Keratinocyte (primary cell): Measurements from ENCODE around the gene KCNQ1OT1. TPM values are rescaled to one million over a fixed set of nuclear protein-coding genes. Genes with fewer than 3 reads are reported as not detected.

ENCODE experiments used
- DNase-seq: peaks from one replicate; pipeline ENCODE4 v3.0.0-alpha.2; 2011; ENCODE audit warnings: low read depth, missing footprints, low spot score
- FAIRE-seq: peaks from 2 replicates; lab custom pipeline; 2011; peaks lifted over from hg19 to GRCh38; lab: Jason Lieb, UNC
- H2AFZ ChIP-seq: 2 replicates; pipeline ENCODE4 v1.6.0; 2012; ENCODE audit warnings: low read length, control low read depth, inconsistent platforms; ENCODE audit not compliant: control insufficient read depth
- H3K27ac ChIP-seq: 2 replicates; pipeline ENCODE4 v1.5.1; 2011; ENCODE audit warnings: low read length; ENCODE audit not compliant: control insufficient read depth, insufficient read depth
- H3K27me3 ChIP-seq: 3 replicates; pipeline ENCODE4 v1.6.0; 2011; ENCODE audit warnings: low read length; ENCODE audit not compliant: control insufficient read depth, insufficient read depth; ENCODE audit errors: extremely low read depth
- H3K36me3 ChIP-seq, 2 experiments: 2 replicates in 1 of 2; 3 replicates in 1 of 2; pipeline ENCODE4 v1.5.1; 2011; ENCODE audit warnings: low read length in 2 of 2, mild to moderate bottlenecking in 1 of 2; ENCODE audit not compliant: control insufficient read depth in 2 of 2, insufficient read depth in 2 of 2; ENCODE audit errors: extremely low read depth in 1 of 2
- H3K4me1 ChIP-seq: 3 replicates; pipeline ENCODE4 v1.5.1; 2011; ENCODE audit warnings: low read length; ENCODE audit not compliant: control insufficient read depth, insufficient read depth; ENCODE audit errors: extremely low read depth
- H3K4me2 ChIP-seq: 3 replicates; pipeline ENCODE4 v1.6.0; 2011; ENCODE audit warnings: low read depth, low read length; ENCODE audit not compliant: control insufficient read depth, insufficient read depth; ENCODE audit errors: extremely low read depth
- H3K4me3 ChIP-seq, 3 experiments: fragments of 200-600 bp in 1 of 3; sonication (generic) in 1 of 3; 2 replicates in 2 of 3; 3 replicates in 1 of 3; pipeline ENCODE4 v1.5.1; 2011 to 2016; ENCODE audit warnings: low read length in 3 of 3, mild to moderate bottlenecking in 3 of 3, control low read depth in 2 of 3, inconsistent platforms in 1 of 3, low read depth in 1 of 3, mixed read lengths in 1 of 3, mixed run types in 1 of 3, moderate library complexity in 1 of 3; ENCODE audit not compliant: control insufficient read depth in 2 of 3, insufficient read depth in 2 of 3; ENCODE audit errors: extremely low read depth in 1 of 3
- H3K79me2 ChIP-seq: 2 replicates; pipeline ENCODE4 v1.6.0; 2012; ENCODE audit warnings: low read length; ENCODE audit not compliant: control insufficient read depth, insufficient read depth
- H3K9ac ChIP-seq: 3 replicates; pipeline ENCODE4 v1.6.0; 2011; ENCODE audit warnings: low read length; ENCODE audit not compliant: control insufficient read depth, insufficient read depth; ENCODE audit errors: extremely low read depth
- H3K9me1 ChIP-seq: 3 replicates; pipeline ENCODE4 v1.6.0; 2011; ENCODE audit warnings: low read length; ENCODE audit not compliant: control insufficient read depth, insufficient read depth; ENCODE audit errors: extremely low read depth
- H3K9me3 ChIP-seq: 2 replicates; pipeline ENCODE4 v1.5.1; 2012; ENCODE audit warnings: low read depth, low read length; ENCODE audit not compliant: control insufficient read depth
- H4K20me1 ChIP-seq: 3 replicates; pipeline ENCODE4 v1.6.0; 2011; ENCODE audit warnings: low read length; ENCODE audit not compliant: control insufficient read depth, insufficient read depth; ENCODE audit errors: extremely low read depth
- EZH2 ChIP-seq: IDR thresholded peaks from one replicate; pipeline ENCODE4 v1.6.1; 2012; ENCODE audit warnings: inconsistent platforms, mild to moderate bottlenecking, low read length, moderate library complexity
- dilution Hi-C: fragments of 300-500 bp; cut with MboI; formaldehyde crosslinking; loops from one replicate; pipeline ENCODE4 v1.7.0; 2020; ENCODE audit warnings: low sequenced_read_pairs; ENCODE audit not compliant: extremely low pct_ligation_motif_present
- polyA plus RNA-seq, 5 experiments: library from polyadenylated mRNA; depleted of rRNA in 3 of 5; stranded (reverse) in 3 of 5; stranded (forward) in 1 of 5; unstranded in 1 of 5; fragments of >200 nt; gene quantifications; 1 replicate in 1 of 5; 2 replicates in 3 of 5; 3 replicates in 1 of 5; pipeline versions ENCODE4 v1.2.1 to v1.2.3, GENCODE V29; 2011 to 2012; ENCODE audit warnings: missing spikeins in 2 of 5, low read depth in 1 of 5, low replicate concordance in 1 of 5
- TF ChIP-seq, protein P1 (sequence below), 3 experiments: IDR thresholded peaks in 1 of 3; conservative IDR thresholded peaks in 1 of 3; optimal IDR thresholded peaks in 1 of 3; 2 replicates in 2 of 3; 3 replicates in 1 of 3; pipeline versions ENCODE3 to v1.5.1; 2011; ENCODE audit warnings: low read length in 3 of 3, mild to moderate bottlenecking in 3 of 3, moderate library complexity in 2 of 3, control low read depth in 1 of 3, inconsistent platforms in 1 of 3; ENCODE audit not compliant: insufficient read depth in 2 of 3; ENCODE audit errors: extremely low read depth in 1 of 3

KCNQ1OT1 gene
- polyA plus RNA-seq, 1 donor (not counting 4 experiments of a cell fraction or from before 2014, with no cell fraction given), result 0.07 TPM

DNA sequence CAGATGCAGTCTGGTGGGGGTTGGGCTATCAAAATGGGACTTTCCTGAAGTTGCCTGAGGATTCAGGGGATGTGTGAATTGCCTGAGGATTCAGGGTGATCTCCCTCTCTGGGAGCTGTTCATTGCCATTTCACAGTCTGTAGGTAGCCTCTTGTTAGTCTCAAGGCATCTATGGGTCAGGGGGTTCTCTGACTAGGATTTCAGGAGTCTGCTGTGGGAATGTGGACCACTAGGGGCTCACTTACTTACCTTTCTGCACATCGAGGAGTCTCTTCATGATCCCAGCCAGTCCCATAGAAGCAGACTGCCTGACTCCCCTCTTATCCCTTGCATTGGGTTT lies 54.0 kb downstream of the KCNQ1OT1 start:
- DNase-seq, result no peak
- no peak for FAIRE-seq
- TF ChIP-seq EZH2, result no peak
- peaks cover 5% of the 10 kb centered on the region for H3K9me3 ChIP-seq
- H3K9ac ChIP-seq, result no peak overlapping the region
- no peaks in the 10 kb centered on the region for H3K4me1 ChIP-seq
- dilution Hi-C loops, result no loop called here
- no peak overlapping the region for H3K27ac ChIP-seq
- no peaks in the 10 kb centered on the region for H4K20me1 ChIP-seq
- no peaks in the 10 kb centered on the region for H3K9me1 ChIP-seq
- H3K27me3 ChIP-seq, result no peaks in the 10 kb centered on the region
- H3K4me2 ChIP-seq, result no peak overlapping the region
- H2AFZ ChIP-seq, result no peak overlapping the region
- no peaks in the 10 kb centered on the region for H3K79me2 ChIP-seq
- H3K36me3 ChIP-seq, result no peaks in the 10 kb centered on the region
- no peak overlapping the region for H3K4me3 ChIP-seq

DNA sequence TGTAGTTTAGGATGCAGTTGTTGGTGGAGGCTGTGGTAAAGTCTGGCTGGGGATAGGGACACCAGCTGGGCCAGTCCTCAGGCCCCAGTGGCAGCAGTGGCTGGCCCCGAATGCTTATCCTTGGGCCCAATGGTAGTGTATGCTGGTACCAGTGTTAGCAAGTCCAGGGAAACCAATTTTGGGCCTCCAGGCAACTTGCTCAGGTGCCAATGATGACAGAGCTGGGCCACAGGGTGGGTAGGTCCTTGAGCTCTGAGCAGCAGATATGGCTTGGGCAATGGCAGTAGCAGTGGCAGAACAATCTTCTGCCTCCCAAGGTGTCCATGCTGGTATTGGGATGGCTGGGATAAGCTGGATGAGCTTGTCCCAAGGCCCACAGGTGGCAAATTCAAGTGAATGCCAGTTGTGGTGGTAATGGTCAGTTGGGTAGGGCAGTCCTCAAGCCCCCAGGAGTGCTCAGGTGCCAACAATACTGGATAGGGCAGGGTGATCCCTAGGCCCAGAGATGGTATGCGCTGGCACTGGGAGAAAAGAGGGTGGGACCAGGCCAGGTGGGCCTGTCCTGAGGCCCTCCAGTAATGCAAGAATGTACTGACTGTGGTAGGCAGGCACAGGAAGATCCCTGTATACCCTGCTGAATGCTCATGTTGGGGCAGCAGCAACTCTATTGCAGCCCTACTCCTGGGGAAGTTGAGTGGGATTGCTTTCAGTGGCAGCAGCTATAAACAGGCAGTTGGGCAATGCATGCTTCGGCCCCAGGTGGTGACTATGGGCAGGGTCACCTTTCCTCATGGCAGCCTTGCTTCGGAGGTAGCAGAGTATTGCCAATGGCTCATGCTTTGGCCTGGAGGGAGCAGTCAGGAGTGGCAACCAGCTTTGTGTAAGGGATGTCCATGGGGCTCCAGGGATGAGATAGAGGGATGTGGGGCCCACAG lies 54.7 kb downstream of the KCNQ1OT1 start:
- TF ChIP-seq, protein P1, sequence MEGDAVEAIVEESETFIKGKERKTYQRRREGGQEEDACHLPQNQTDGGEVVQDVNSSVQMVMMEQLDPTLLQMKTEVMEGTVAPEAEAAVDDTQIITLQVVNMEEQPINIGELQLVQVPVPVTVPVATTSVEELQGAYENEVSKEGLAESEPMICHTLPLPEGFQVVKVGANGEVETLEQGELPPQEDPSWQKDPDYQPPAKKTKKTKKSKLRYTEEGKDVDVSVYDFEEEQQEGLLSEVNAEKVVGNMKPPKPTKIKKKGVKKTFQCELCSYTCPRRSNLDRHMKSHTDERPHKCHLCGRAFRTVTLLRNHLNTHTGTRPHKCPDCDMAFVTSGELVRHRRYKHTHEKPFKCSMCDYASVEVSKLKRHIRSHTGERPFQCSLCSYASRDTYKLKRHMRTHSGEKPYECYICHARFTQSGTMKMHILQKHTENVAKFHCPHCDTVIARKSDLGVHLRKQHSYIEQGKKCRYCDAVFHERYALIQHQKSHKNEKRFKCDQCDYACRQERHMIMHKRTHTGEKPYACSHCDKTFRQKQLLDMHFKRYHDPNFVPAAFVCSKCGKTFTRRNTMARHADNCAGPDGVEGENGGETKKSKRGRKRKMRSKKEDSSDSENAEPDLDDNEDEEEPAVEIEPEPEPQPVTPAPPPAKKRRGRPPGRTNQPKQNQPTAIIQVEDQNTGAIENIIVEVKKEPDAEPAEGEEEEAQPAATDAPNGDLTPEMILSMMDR (optimal IDR thresholded peaks at IDR 0.05 in 1 of 3, IDR thresholded peaks at IDR 0.05 in 1 of 3, conservative IDR thresholded peaks at IDR 0.05 in 1 of 3; ENCODE audit: extremely low read depth in 1 of 3, insufficient read depth in 2 of 3, low read length in 3 of 3), result no peak
- no peak for TF ChIP-seq EZH2
- no peaks in the 10 kb centered on the region for H3K4me1 ChIP-seq
- no peak overlapping the region for H3K27ac ChIP-seq
- no peak overlapping the region for H3K4me2 ChIP-seq
- no peaks in the 10 kb centered on the region for H3K79me2 ChIP-seq
- no peaks in the 10 kb centered on the region for H3K9me1 ChIP-seq
- no peaks in the 10 kb centered on the region for H3K27me3 ChIP-seq
- peaks cover 5% of the 10 kb centered on the region for H3K9me3 ChIP-seq
- no peak overlapping the region for H3K4me3 ChIP-seq
- no peak overlapping the region for H3K9ac ChIP-seq
- DNase-seq (no peak), FAIRE-seq (no peak)
- dilution Hi-C loops, result no loop called here
- no peaks in the 10 kb centered on the region for H4K20me1 ChIP-seq
- H3K36me3 ChIP-seq, result no peaks in the 10 kb centered on the region
- H2AFZ ChIP-seq, result no peak overlapping the region
